GM13977 (cell line): ENCODE measurements around the gene NTN4.

ENCODE experiments used
- DNase-seq: peaks from one replicate; pipeline ENCODE4 v3.0.0; 2012; ENCODE audit warnings: low spot score
- in situ Hi-C: fragments of 300-500 bp; cut with MboI; formaldehyde crosslinking; loops from one replicate; pipeline ENCODE4 v1.12.0; 2022; ENCODE audit warnings: low sequenced_read_pairs, low pct_unique_long_range_greater_than_20kb, mixed read lengths, inconsistent platforms; ENCODE audit not compliant: unreplicated experiment
- TF ChIP-seq, protein P1 (sequence below): IDR thresholded peaks from 2 replicates; pipeline ENCODE4 v1.5.1; 2012; ENCODE audit warnings: mild to moderate bottlenecking, control low read depth; ENCODE audit not compliant: insufficient read depth; ENCODE audit errors: extremely low read depth, missing control alignments

NTN4 gene

DNA sequence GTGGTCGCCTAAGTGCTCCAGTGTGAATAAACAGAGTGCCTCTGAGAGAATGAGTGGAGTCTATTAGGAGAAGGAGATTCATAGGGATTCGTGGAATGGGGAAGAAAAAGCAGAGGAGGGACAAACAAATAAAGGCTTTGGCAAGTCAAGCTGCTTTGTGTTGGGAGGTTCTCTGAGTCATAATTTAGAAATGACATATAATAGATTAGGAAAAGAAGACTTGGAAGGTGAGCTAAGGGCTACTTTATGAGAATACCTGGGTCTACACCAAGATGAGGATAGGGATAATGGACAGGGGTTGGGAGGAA lies 6.4 kb upstream of the NTN4 start:
- no peak for DNase-seq
- in situ Hi-C loops = no loop called here
- TF ChIP-seq, protein P1, sequence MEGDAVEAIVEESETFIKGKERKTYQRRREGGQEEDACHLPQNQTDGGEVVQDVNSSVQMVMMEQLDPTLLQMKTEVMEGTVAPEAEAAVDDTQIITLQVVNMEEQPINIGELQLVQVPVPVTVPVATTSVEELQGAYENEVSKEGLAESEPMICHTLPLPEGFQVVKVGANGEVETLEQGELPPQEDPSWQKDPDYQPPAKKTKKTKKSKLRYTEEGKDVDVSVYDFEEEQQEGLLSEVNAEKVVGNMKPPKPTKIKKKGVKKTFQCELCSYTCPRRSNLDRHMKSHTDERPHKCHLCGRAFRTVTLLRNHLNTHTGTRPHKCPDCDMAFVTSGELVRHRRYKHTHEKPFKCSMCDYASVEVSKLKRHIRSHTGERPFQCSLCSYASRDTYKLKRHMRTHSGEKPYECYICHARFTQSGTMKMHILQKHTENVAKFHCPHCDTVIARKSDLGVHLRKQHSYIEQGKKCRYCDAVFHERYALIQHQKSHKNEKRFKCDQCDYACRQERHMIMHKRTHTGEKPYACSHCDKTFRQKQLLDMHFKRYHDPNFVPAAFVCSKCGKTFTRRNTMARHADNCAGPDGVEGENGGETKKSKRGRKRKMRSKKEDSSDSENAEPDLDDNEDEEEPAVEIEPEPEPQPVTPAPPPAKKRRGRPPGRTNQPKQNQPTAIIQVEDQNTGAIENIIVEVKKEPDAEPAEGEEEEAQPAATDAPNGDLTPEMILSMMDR = no peak

DNA sequence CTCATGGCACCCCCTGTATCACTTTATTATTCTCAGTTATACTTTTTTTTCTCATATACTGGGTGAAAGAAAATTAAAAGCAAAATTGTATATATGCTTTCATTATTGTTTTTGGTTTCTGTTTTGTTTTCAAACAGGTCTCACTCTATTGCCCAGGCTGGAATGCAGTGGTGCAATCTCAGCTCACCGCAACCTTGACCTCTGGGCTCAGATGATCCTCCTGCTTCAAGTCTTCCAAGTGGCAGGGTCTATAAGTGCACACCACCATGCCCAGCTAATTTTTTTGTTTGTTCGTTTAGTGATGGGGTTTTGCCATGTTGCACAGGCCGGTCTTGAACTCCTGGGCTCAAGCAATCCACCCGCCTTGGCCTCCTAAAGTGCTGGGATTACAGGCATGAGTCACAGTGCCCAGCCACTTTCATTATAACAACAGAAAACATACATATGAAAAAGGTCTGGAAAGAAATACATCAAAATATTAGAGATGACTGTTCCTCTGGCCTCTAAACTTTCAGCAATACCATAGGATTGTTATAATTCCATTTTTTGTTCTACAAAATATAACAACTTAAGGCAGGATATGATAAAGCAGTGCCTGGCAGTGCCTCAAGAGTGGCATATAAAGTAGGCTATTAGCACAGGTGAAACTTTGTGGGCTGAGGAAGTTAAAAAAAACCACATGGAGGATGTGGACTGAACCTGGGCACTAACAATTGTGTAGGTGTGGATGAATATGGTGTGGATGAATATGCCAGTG lies 5.8 kb upstream of the NTN4 start:
- in situ Hi-C loops = no loop called here
- TF ChIP-seq, protein P1 = no peak
- no peak for DNase-seq

DNA sequence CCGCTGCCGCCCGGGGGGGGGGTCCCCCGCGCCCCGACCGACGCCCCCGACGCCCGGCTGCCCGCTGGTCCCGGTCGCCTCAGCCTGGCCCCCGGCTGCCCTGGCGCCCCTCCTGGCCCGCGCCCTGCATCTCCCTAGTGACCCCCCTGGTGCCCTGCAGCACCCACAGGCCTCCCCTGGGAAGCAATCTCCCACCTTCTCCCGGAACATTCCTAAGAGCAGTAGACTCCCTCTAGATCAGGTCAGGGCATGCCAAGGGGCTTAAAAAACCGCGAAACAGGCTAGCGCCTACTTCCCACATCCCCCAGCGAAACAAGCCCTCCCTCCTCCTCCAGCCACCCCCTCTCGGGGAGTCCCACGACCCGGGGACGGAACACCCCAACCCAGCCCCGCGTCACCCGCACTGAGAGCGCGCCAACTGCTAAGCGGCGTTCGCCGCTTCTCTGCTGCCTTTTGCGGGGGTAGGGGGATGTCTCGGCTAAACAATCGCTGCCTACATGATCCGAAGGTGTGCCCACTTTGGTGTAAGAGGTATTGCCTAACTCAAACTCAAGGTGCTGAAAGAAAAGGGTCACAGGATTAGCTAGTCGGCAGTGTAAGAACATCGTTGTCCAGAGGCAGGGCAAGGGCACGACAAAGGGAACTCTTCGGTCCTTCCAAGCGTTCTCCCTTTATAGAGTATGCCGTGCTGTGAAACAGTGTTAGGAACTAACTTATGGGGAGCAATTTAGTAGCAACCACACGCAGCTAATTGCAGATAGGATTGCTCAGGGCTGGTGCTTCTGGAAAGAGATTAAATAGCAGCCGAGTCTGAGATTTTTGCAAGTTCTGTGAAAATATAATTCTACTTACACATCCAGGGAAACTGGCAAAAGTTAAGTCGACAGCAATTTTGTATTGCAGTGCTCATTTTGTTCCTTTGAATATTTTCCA lies 619 bp upstream of the NTN4 start:
- peak; percentile 28 for DNase-seq

DNA sequence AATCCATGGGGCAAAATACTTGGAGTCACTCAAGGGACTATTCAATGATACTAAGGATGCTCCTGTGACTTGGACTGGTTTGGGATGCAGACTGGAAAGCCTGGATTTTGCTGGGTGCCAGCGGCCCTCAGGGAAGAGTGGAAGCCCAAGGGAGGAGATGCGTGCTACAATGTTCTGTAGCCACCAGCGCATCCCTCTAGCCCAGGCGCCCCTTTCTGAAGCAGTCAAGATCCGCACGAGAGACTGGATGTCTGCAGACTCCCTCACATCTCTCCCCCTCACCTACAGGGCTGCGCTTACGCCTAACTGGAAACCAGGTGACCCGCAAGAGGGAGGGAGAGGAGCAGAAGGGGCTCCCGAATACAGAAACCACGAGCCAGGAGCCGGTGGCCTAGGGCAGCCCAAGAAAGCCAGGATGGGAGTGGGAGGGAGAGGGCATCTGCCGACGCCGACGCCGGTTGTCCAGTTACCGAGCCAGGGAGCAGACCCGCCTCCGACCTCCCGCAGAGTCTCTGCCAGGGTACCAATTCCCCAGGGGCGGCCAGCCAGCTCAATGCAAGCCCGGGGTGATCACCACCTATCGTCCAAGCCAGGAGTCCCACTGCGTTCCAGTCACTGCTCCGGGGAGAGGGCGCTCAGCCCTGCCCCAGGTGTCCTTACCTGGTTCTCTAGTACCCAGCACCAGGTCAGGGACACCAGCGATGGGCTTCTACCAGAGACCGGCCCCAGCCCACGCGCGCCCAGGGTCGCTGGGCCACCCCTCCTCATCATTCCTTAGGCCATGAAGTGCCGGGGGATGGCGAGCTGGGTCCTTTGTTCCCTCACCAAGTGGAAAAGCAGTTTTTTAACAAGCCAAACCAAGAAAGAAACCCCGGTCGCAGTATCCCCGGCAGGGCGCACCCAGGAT lies 1.2 kb downstream of the NTN4 start:
- DNase-seq = no peak
- TF ChIP-seq, protein P1 = no peak
- in situ Hi-C loops = no loop called here

More for the DNA sequence above, 619 bp upstream of the NTN4 start:
- TF ChIP-seq, protein P1 = no peak
- in situ Hi-C loops = no loop called here

DNA sequence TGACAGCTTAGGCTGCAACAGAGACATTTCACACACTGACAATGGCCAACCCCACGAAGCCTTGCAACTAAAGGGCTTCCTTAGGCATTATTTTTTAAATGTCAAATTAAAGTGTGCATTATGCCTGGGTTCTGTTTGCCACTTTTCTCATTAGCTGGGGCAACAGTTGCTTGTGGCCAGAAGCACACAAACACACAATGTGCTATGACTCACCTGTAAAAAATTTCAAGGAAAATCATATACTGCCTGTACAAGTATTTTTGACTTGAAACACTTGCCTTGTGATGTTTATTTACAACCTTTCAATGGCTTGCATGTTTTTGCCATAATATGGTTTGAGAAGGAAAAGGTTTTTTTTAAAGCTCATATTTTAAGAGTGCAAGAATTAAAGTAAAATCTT lies 1.9 kb downstream of the NTN4 start:
- in situ Hi-C loops = no loop called here

More for the DNA sequence above, 1.9 kb downstream of the NTN4 start:
- no peak for DNase-seq
- TF ChIP-seq, protein P1 = no peak
